ENCODE results near the gene CA7.

CA7 gene

GRCh38 chr16:66840883-66841282 lies 3.3 kb upstream of the CA7 start:
- Mint-ChIP-seq H3K4me1 (peaks cover 4% of the 10 kb centered on the region), H3K27ac (no peak overlapping the region), H3K27me3 (peaks cover 24% of the 10 kb centered on the region), H3K36me3 (no peaks in the 10 kb centered on the region), H3K4me3 (no peak overlapping the region), H3K9me3 (no peaks in the 10 kb centered on the region)

GRCh38 chr16:66841366-66841765 lies 2.8 kb upstream of the CA7 start:
- Mint-ChIP-seq H3K4me1 (peaks cover 4% of the 10 kb centered on the region), H3K36me3 (no peaks in the 10 kb centered on the region), H3K27ac (no peak overlapping the region), H3K4me3 (no peak overlapping the region), H3K27me3 (peaks cover 29% of the 10 kb centered on the region), H3K9me3 (no peaks in the 10 kb centered on the region)

- peaks cover 30% of the 10 kb centered on the region for H3K27me3 Mint-ChIP-seq
- H3K27ac Mint-ChIP-seq: no peak overlapping the region
- H3K4me1 Mint-ChIP-seq: peaks cover 4% of the 10 kb centered on the region
- H3K36me3 Mint-ChIP-seq: no peaks in the 10 kb centered on the region
- no peaks in the 10 kb centered on the region for H3K9me3 Mint-ChIP-seq
- no peak overlapping the region for H3K4me3 Mint-ChIP-seq
Observed at GRCh38 chr16:66842765-66843164, 1.4 kb upstream of the CA7 start.

GRCh38 chr16:66843191-66843590 lies 1.0 kb upstream of the CA7 start:
- Mint-ChIP-seq H3K36me3 (no peaks in the 10 kb centered on the region), H3K4me3 (peak overlapping the region; percentile 51), H3K4me1 (peaks cover 4% of the 10 kb centered on the region), H3K27ac (no peak overlapping the region), H3K27me3 (peaks cover 30% of the 10 kb centered on the region), H3K9me3 (no peaks in the 10 kb centered on the region)

GRCh38 chr16:66844009-66844341 lies 239 bp upstream of the CA7 start:
- peak overlapping the region; percentile 75 for H3K4me3 Mint-ChIP-seq
- no peaks in the 10 kb centered on the region for H3K9me3 Mint-ChIP-seq
- peaks cover 4% of the 10 kb centered on the region for H3K4me1 Mint-ChIP-seq
- peaks cover 28% of the 10 kb centered on the region for H3K27me3 Mint-ChIP-seq
- H3K36me3 Mint-ChIP-seq: no peaks in the 10 kb centered on the region
- no peak overlapping the region for H3K27ac Mint-ChIP-seq

- Mint-ChIP-seq H3K27ac (no peak overlapping the region), H3K36me3 (no peaks in the 10 kb centered on the region), H3K27me3 (peaks cover 26% of the 10 kb centered on the region), H3K4me1 (peaks cover 4% of the 10 kb centered on the region), H3K4me3 (no peak overlapping the region), H3K9me3 (no peaks in the 10 kb centered on the region)
Observed at GRCh38 chr16:66845080-66845410, 831 bp downstream of the CA7 start.

GRCh38 chr16:66845791-66846221 lies 1.6 kb downstream of the CA7 start:
- Mint-ChIP-seq H3K4me3 (peak overlapping the region; percentile 51), H3K9me3 (no peaks in the 10 kb centered on the region), H3K36me3 (no peaks in the 10 kb centered on the region), H3K27ac (no peak overlapping the region), H3K27me3 (peaks cover 26% of the 10 kb centered on the region), H3K4me1 (peaks cover 4% of the 10 kb centered on the region)

- Mint-ChIP-seq H3K36me3 (no peaks in the 10 kb centered on the region), H3K9me3 (no peaks in the 10 kb centered on the region), H3K4me1 (peaks cover 4% of the 10 kb centered on the region), H3K27me3 (peaks cover 26% of the 10 kb centered on the region), H3K4me3 (peak overlapping the region; percentile 51), H3K27ac (no peak overlapping the region)
Observed at GRCh38 chr16:66846266-66846665, 2.1 kb downstream of the CA7 start.

- Mint-ChIP-seq H3K27me3 (peaks cover 25% of the 10 kb centered on the region), H3K9me3 (no peaks in the 10 kb centered on the region), H3K36me3 (no peaks in the 10 kb centered on the region), H3K4me3 (no peak overlapping the region), H3K27ac (no peak overlapping the region), H3K4me1 (peaks cover 4% of the 10 kb centered on the region)
Observed at GRCh38 chr16:66846831-66847230, 2.6 kb downstream of the CA7 start.

GRCh38 chr16:66847533-66848067 lies 3.4 kb downstream of the CA7 start:
- H3K9me3 Mint-ChIP-seq: no peaks in the 10 kb centered on the region
- peaks cover 25% of the 10 kb centered on the region for H3K27me3 Mint-ChIP-seq
- H3K4me1 Mint-ChIP-seq: peaks cover 4% of the 10 kb centered on the region
- H3K27ac Mint-ChIP-seq: no peak overlapping the region
- no peak overlapping the region for H3K4me3 Mint-ChIP-seq
- H3K36me3 Mint-ChIP-seq: no peaks in the 10 kb centered on the region

- Mint-ChIP-seq H3K36me3 (no peaks in the 10 kb centered on the region), H3K27ac (no peak overlapping the region), H3K9me3 (no peaks in the 10 kb centered on the region), H3K4me3 (no peak overlapping the region), H3K27me3 (peaks cover 21% of the 10 kb centered on the region), H3K4me1 (peaks cover 4% of the 10 kb centered on the region)
Observed at GRCh38 chr16:66848172-66848571, 4.0 kb downstream of the CA7 start.

GRCh38 chr16:66849021-66849420 lies 4.8 kb downstream of the CA7 start:
- no peaks in the 10 kb centered on the region for H3K9me3 Mint-ChIP-seq
- peaks cover under 1% of the 10 kb centered on the region for H3K4me1 Mint-ChIP-seq
- no peak overlapping the region for H3K27ac Mint-ChIP-seq
- H3K4me3 Mint-ChIP-seq: no peak overlapping the region
- H3K36me3 Mint-ChIP-seq: no peaks in the 10 kb centered on the region
- H3K27me3 Mint-ChIP-seq: peaks cover 14% of the 10 kb centered on the region

GRCh38 chr16:66849549-66849948 lies 5.3 kb downstream of the CA7 start:
- Mint-ChIP-seq H3K4me3 (no peak overlapping the region), H3K27ac (no peak overlapping the region), H3K27me3 (peaks cover 14% of the 10 kb centered on the region), H3K4me1 (no peaks in the 10 kb centered on the region), H3K36me3 (no peaks in the 10 kb centered on the region), H3K9me3 (no peaks in the 10 kb centered on the region)

- H3K4me3 Mint-ChIP-seq: no peak overlapping the region
- H3K27ac Mint-ChIP-seq: no peak overlapping the region
- no peaks in the 10 kb centered on the region for H3K36me3 Mint-ChIP-seq
- H3K4me1 Mint-ChIP-seq: no peaks in the 10 kb centered on the region
- H3K9me3 Mint-ChIP-seq: no peaks in the 10 kb centered on the region
- peaks cover 10% of the 10 kb centered on the region for H3K27me3 Mint-ChIP-seq
Observed at GRCh38 chr16:66850115-66850815, 6.1 kb downstream of the CA7 start.

GRCh38 chr16:66851166-66851964 lies 7.2 kb downstream of the CA7 start:
- no peaks in the 10 kb centered on the region for H3K4me1 Mint-ChIP-seq
- H3K27me3 Mint-ChIP-seq: peaks cover under 1% of the 10 kb centered on the region
- no peak overlapping the region for H3K4me3 Mint-ChIP-seq
- no peaks in the 10 kb centered on the region for H3K9me3 Mint-ChIP-seq
- H3K27ac Mint-ChIP-seq: no peak overlapping the region
- no peaks in the 10 kb centered on the region for H3K36me3 Mint-ChIP-seq
